Prostate gland (tissue), 2 donors: ENCODE measurements around the gene PLXND1.

Source experiments
- POLR2A ChIP-seq: fragments of 450-650 bp; IDR thresholded peaks from one replicate; pipeline ENCODE4 v1.6.1; 2016; ENCODE audit warnings: antibody characterized with exemption, mild to moderate bottlenecking
- POLR2AphosphoS5 ChIP-seq: sonication (generic); formaldehyde crosslinking; IDR thresholded peaks from one replicate; pipeline ENCODE4 v1.6.1; 2017; ENCODE audit warnings: antibody characterized with exemption
- TF ChIP-seq, protein P1 (sequence below), 4 experiments: fragments of 200-600 bp in 2 of 4; fragments of 450-650 bp in 2 of 4; sonication (generic) in 2 of 4; IDR thresholded peaks; 1 replicate in 3 of 4; 2 replicates in 1 of 4; pipeline ENCODE4 v1.5.1; 2016 to 2019; ENCODE audit warnings: antibody characterized with exemption in 4 of 4, mild to moderate bottlenecking in 2 of 4, moderate library complexity in 2 of 4

DNA sequence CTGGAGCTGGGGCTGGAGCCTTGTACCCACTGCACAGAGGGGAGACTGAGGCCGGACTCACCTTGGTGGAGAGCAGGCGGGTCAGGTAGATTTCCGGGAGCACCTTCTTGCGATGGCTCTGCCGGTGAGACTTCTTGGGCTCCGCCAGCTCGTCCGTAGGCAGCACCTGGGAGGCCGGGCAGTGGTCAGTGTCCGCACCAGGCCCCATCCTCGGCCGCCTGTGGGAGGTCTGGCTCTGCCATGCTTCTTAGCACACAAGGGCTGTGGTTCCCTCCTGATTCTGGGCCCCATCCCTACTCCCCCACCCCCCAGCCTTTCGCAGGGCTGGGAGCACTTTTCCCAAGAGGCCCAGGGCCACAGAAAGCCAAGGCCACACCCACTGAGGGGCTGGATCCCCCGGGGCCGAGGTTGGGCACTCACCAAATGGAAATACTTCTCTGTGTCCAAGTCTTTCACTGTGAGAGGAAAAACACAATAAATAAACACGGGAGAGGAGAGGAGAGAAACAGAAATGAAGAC is 46.1 kb downstream of the PLXND1 start:
- TF ChIP-seq, protein P1, sequence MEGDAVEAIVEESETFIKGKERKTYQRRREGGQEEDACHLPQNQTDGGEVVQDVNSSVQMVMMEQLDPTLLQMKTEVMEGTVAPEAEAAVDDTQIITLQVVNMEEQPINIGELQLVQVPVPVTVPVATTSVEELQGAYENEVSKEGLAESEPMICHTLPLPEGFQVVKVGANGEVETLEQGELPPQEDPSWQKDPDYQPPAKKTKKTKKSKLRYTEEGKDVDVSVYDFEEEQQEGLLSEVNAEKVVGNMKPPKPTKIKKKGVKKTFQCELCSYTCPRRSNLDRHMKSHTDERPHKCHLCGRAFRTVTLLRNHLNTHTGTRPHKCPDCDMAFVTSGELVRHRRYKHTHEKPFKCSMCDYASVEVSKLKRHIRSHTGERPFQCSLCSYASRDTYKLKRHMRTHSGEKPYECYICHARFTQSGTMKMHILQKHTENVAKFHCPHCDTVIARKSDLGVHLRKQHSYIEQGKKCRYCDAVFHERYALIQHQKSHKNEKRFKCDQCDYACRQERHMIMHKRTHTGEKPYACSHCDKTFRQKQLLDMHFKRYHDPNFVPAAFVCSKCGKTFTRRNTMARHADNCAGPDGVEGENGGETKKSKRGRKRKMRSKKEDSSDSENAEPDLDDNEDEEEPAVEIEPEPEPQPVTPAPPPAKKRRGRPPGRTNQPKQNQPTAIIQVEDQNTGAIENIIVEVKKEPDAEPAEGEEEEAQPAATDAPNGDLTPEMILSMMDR (IDR thresholded peaks at IDR 0.05) = no peak
- TF ChIP-seq POLR2A = no peak
- TF ChIP-seq POLR2AphosphoS5 = no peak
